GM18519 (cell line): ENCODE results near the gene ZNF627.
"Not testable (repeated sequence)": the region's sequence is repeated elsewhere in the genome, so short reads cannot be mapped to it uniquely, and the experiment has no call there.

Experiments
- ATAC-seq: cut with Tn5 transposase; IDR thresholded peaks from one replicate; pipeline ENCODE4 v1.9.1; 2021; ENCODE audit warnings: mild to moderate bottlenecking, moderate library complexity; ENCODE audit not compliant: unreplicated experiment, low FRiP score

Gene ZNF627

DNA sequence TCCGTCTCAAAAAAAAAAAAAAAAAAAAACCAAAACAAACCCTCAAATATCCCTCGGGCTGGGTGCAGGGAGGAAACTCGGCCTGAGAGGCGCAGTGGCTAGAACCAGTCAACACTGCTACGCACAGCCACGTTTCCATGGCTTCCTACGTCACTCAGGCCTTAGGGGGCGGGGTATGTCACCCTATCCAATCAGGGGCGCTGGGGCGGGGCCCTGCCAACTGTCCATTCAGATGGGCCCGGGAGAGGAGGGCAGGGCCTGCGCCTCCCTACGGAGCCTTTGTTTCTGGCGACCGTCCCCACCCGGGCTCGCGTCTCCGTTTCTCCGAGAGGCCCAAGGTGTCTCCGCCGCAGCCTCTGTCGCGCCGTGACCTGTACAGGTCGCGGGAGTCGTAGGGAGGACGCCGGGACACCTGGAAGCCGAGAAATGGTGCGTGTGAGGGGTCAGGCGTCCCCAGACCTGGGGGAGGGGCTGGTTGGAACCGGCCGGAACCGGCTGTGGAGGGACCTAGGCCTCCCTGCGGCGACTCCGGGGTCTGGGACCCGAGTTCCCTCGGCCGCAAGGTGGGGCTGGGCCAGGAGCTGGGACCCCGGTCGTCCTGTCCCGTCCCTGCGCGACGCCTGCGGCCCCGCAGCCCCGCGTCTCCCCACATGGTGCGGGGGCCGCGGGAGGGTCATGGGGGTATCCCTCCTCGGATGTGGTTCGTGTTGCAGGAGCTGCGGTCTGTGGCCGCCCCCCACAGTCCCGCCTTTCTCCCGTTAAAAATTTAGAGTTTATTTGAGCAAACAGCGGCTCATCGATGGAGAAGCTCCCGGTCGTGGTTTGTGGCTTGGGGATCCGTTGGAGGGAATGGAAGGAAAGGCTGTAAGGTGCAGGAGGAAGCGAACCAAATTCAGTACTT is at the start of gene ZNF627:
ZNF627 (plus strand) TSS at position 282 of the 901 bp plus-strand sequence; CDS start at position 427, 145 bp downstream.
- peak; percentile 89 for ATAC-seq

DNA sequence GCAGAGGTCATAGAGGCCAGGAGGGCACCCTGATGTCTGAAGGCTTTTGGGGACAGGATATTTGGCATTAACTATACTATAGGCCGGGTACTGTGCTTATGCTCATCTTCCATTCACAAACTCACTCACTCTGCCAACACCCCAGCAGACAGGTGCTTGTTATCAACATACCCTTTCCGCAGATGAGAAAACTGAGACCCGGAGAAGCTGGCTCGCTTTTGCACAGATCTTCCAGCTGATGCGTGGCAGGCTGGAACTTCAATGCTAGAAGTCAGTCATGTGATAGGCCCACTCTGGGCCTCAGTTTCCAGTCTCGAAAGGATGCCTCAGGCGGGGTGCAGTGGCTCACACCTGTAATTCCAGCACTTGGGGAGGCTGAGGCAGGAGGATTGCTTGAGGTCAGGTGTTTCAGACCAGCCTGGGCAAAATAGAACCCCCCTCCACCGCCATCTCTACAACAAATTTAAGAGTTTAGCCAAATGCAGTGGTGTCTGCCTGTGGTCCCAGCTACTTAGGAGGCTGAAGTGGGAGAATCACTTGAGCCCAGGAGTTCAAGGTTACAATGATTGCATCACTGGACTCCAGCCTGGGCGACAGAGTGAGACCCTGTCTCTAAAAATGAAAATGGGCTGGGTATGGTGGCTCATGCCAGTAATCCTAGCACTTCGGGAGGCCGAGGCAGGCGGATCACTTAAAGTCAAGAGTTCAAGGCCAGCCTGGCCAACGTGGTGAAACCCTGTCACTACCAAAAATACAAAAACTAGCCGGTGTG is 49.2 kb upstream of the ZNF627 start:
- no peak for ATAC-seq

DNA sequence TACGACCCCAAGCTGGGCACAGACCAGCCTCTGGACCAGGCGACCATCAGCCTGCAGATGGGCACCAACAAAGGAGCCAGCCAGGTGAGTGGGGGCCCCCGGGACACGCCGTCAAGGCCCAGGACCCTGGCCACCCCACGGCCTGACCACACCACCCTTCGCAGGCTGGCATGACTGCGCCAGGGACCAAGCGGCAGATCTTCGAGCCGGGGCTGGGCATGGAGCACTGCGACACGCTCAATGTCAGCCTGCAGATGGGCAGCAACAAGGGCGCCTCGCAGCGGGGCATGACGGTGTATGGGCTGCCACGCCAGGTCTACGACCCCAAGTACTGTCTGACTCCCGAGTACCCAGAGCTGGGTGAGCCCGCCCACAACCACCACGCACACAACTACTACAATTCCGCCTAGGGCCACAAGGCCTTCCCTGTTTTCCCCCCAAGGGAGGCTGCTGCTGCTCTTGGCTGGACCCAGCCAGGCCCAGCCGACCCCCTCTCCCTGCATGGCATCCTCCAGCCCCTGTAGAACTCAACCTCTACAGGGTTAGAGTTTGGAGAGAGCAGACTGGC is 47.8 kb upstream of the ZNF627 start:
- no peak for ATAC-seq

DNA sequence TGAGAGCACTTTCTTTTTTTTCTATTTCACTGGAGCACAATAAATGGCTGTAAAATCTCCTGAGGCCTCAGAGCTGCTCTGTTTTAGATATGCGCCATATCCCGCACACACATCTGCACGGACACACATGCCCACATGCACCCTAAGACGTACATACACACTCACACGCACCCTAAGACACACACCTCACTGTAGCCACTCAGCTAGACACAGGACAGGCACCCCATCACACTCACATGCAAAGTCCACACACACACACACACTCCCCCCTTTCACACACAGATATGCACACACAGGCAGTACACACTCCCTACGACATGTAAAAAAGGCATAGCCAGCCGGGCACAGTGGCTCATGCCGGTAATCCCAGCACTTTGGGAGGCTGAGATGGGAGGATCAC is 47.0 kb upstream of the ZNF627 start:
- ATAC-seq = no peak

DNA sequence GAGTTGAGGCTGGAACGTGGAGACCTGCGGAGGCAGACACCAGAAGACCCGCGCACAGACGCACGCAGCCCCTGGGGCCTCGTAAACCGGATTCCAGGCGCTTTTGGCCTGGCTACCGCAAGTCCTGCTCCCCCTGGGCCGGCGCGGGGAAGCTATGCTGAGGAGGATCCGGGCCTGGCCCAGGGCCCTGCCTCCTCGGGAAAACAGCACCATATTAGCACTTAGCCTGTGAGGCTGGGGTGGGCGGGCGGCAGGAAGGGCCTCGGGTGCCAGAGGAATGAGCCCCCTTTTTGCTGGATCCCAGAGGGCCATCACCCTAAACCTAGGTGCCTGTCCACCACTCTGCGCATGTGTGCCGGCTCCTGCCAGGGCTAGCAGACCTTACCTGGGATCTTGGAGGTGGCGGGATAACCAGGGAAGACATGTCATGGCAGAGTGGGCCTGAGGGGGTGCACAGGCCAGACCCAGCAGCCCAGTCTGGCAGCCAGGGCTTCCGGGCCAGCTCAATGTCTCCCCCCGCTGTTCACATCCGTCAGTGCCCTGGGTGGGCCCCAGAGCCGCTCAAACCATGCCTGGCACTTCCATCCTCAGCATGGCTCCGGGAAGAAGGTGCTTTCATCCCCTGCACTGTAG is 45.6 kb upstream of the ZNF627 start:
- no peak for ATAC-seq

DNA sequence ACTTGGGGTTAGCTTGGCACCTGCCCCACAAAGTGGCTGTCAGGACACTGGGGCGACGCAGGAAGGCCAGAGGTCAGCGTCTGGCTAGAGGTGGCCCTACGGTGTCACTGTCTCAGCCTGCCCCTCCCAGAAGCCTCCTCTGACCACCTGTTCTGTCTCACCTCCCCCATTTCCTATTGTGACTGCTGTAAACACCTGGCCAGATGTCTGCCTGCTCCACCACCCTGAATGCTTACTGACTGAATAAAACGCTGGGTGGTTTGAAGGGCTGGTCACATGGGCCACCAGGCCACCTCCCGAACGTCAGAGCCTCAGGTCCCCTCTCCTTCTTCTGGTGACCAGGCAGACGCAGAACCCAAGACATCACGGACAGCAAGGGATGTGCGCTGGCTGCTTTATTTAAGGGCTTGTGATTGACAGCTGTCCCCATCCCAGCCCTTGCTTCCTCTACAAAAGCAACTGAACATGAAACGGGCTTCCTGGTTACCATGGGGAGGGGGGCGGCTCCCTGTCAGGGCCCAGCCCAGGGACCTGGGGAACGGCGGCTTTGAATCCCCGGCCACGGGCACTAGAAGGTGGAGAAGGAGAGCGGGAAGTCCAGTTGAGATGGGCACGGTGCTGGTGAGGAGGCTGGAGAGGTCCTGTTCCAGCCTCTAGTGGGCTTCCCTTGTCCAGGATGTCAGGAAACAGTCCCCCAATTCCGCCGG is 44.5 kb upstream of the ZNF627 start:
- no peak for ATAC-seq

DNA sequence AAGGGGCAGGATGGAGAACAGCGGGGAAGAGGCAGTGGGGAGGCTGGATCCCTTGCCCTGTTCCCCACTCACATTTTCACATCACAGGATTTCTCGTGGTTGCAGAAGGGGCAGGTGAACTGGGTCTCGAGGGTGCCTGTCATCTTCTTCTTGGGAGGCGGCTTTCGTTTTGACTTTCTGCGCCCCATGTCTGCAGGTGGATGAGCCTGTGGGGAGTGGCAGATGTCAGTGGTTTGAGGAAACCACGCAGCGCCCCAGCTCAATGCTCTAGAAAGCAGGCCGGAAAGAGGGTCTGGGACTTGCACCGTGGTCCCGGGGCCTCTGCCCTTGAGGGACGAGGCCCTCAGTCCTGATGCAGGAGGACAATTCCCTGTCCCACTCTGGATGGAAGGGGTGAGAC is 43.1 kb upstream of the ZNF627 start:
- ATAC-seq = no peak

DNA sequence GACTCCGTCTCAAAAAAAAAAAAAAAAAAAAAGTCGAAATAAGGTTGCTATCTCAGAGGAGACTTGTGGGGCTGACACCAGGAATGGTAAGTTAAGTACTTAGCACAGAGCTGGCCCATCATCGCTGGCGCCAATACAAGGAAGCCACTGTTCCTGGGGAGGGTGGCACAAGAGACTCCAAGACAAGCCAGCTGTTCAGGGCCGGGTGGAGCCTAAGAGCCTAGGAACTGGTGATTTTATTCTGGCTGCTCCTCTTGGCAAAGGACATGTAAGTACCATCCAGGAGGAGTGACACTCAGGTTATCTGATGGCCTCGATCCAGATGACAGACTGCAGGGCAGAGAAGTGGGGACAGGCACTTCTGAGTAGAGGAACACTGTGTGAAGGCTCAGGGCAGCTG is 42.0 kb upstream of the ZNF627 start:
- ATAC-seq = no peak

DNA sequence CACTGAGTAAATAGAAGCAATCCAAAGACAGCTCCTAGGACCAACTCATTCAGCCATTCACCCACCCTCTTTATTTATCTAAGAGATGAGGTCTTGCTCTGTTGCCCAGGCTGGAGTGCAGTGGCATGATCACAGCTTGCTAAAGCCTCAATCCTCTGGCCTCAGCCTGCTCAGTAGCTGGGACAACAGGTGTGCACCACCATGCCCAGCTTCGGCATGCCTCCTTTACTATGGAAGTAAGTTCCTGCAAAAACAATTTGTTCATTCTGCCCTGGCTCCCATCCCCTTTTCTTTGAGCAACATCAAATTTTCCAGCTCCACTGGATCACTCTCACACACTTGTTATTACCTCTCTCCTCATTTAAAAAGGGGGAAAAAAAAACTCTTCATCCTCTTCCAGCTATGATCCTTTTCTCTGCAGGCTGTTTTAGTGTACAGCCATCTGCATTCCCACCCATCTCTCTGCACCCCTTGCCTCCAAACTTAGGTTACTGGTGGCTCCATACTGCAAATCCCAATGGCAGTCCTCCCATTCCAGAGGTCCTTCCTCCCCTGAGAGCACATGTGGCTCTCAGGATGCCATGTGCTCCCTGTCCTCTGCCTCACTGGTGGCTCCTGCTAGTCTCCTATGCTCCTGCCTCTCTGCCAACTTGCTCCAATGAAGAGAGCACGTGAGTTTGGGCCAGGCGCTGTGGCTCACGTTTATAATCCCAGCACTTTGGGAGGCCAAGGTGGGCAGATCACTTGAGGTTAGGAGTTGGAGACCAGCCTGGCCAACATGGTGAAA is 40.5 kb upstream of the ZNF627 start:
- ATAC-seq = no peak

DNA sequence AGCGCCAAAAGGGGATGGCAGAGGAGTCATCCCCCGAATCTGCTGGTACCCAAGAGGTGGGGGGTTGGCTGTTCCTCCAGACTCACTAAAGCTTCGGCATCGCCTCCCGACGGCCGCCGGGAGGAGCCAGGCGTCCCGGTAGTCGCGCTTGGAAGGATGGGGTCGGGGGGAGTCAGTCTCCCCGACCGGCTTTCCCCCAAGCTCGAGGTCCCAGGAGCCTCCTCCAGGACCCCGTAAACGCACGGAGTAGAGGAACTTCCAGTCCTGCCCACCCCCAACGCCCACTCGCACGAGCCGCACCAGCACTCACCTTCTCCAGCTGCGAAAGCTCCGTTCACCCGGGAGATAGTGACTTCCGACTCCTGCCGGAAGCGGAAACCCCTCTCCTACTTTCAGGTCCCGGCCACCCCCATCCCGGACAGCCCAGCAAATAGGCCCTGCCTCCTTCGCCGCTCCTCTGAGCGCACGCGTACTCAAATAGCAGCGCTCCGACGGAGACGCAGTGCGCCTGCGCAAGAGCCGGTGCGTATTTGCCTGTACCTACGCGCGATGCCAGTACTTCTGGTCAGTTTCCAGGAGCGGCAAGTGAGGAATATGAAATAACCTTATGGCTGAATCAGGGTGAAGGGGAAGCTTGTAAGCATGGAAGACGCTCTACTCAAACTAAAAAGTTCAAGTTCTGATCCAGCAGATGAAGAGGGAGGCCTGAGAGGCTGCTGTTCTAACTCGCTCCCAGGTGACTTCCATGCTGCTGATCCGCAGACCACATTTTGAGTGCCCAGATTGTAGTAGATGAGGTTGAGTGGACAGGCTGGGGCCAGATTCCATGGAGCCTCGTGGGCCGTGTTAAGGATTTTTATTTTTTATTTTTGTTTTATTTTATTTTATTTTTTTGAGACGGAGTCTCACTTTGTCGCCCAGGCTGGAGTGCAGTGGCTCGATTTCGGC is 38.1 kb upstream of the ZNF627 start, which contains the start of gene ELOF1:
ELOF1 (minus strand) TSS at position 350 of the 948 bp plus-strand sequence. CDS start 4,883 bp downstream, outside the sequence.
- ATAC-seq = peak; percentile 56

DNA sequence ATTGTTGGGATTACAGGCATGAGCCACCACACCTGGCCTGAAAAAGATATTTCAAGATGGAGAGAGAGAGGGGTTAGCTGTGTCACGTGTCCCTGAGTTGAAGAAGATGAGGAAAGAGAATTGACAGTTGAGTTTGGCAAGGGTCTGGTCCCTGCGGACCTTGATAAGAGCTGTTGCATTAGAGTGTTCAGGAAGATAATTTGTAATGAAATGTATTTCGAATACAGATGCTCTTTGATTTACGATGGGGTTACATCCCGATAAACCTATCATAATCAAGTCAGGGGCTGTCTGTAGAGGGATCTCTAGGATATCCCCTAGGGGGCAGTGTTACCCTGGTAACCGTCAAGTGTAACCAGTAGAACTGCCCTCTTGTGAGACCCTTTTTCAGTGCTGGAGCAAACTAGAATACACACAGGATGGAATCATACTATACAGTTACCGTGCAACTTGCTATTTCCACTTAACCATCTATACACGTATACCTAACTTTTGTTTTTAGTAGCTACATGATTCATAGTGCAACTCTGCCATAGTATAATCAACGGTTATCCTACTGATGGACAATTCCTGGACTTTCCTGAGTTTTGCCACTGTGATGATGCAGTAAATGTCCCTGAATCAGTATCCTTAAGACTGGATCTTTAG is 36.8 kb upstream of the ZNF627 start:
- no peak for ATAC-seq

DNA sequence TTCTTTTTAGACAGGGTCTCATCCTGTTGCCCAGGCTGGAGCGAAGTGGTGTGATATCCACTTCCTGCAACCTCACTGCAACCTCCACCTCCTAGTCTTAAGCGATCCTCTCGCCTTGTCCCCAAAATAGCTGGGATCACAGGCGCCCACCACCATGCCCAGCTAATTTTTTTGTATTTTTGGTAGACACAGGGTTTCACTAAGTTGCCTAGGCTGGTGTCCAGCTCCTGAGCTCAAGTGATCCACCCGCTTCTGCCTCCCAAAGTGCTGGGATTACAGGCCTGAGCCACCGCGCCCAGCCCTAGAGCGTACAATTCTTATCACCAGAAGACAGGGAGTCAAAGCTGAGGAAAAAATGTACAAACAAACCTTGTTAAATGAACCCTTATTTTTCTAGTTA is 33.8 kb upstream of the ZNF627 start:
- ATAC-seq = no peak

DNA sequence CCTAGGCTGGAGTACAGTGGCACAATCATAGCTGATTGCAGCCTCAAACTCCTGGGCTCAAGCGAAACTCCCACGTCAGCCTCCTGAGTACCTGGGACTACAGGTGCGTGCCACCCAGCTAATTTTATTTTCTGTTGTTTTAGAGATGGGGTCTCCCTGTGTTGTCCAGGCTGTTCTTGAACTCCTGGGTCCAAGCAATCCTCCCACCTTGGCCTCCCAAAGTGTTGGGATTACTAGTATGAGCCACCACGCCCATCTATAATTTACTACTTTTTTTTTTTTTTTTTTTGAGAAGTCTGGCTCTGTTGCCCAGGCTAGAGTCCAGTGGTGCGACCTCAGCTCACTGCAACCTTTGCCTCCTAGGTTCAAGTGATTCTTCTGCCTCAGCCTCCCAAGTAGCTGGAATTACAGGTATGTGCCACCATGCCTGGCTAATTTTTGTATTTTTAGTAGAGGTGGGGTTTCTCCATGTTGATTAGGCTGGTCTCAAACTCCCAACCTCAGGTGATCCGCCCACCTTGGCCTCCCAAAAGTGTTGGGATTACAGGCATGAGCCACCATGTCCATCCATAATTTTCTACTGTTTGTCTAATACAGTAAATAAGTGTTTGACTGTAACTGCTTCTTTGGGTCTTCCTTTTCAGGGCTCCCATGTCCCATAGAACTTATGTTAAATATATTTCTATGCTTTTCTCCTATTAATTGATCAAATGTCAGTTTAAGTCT is 33.0 kb upstream of the ZNF627 start:
- ATAC-seq = not testable (repeated sequence)

DNA sequence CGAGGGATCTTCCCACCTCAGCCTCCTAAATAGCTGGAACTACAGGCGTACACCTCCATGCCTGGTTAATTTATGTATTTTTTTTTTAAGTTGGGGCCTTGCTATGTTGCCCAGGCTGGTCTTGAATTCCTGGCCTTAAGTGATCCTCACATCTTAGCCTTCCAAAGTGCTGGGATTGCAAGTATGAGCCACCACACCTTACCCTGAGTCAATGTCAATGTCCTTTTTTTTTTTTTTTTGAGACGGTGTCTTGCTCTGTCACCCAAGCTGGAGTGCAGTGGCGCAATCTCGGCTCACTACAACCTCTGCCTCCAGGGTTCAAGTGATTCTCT is 31.7 kb upstream of the ZNF627 start:
- not testable (repeated sequence) for ATAC-seq

DNA sequence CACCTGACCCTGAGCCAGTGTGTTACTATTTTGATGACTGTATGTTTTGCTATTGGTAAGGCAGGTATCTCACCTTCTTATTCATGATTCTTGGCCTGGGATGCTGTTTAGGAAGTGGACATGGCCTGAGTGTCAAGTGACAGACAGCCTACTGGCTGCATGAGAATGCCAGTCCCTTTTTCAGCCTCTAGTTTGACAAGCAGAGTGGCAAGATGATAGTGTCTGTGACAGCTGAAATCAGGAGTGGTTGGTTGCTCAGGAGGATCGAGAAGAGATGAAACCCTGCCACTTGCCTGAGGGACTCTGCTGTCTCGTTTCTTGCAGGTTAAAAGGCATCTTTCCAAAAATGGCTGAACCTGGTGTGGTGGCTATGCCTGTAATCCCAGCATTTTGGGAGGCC is 31.1 kb upstream of the ZNF627 start:
- no peak for ATAC-seq

DNA sequence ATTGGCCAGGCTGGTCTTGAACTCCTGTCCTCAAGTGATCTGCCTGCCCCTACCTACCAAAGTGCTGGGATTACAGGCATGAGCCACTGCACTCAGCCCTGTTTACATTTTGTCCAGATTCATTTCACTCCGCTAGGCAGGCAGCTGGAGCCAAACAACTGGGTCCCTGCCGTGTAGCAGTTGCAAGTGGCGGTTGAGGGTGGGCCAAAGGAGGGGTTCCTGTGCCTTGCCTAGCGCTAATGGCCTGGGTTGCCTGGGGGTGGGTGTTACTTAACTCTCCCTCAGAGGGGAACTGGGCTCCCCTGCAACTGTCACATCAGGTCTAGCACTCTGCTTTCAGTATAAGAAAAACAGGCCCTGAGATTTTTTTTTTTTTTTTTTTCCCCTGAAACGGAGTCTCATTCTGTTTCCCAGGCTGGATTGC is 27.2 kb upstream of the ZNF627 start:
- ATAC-seq = no peak

DNA sequence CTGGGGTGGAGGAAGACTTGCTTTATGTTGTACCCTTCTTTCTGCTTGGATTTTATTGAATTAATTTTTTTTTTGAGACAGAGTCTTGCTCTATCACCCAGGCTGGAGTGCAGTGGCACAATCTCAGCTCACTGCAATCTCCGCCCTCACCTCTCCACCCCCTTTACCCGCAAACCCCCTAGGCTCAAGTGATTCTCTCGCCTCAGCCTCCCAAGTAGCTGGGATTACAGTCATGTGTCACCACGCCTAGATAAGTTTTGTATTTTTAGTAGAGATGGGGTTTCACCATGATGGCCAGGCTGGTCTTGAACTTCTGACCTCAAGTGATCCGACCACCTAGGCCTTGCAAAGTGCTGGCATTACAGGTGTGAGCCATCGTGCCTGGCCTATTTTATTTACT is 23.9 kb upstream of the ZNF627 start:
- not testable (repeated sequence) for ATAC-seq
